SK-N-SH (cell line): Measurements from ENCODE around the gene MYO1D. TPM values are rescaled to one million over a fixed set of nuclear protein-coding genes. Genes with fewer than 3 reads are reported as not detected.

Experiments
- CTCF ChIA-PET: fragments of 300-600, 350-600 bp; formaldehyde crosslinking; extraction: SDS; loops from one replicate; lab custom pipeline; 2021; lab: Yijun Ruan, JAX
- POLR2A ChIA-PET: fragments of 350-600 bp; sonication (Branson Sonifier 250); formaldehyde crosslinking; extraction: SDS; loops from one replicate; lab custom pipeline; 2020; ENCODE audit warnings: antibody characterized with exemption, inconsistent platforms; lab: Yijun Ruan, JAX
- DNase-seq: peaks from one replicate; pipeline ENCODE4 v3.0.0; 2012
- H2AFZ ChIP-seq: fragments of 200-600 bp; sonication (generic); 2 replicates; pipeline ENCODE4 v1.8.1; 2016; ENCODE audit warnings: antibody characterized with exemption, mild to moderate bottlenecking, low read depth
- H3F3A ChIP-seq: fragments of 200-600 bp; sonication (generic); replicated peaks from 2 replicates; pipeline ENCODE3; 2016; ENCODE audit warnings: antibody characterized with exemption, mild to moderate bottlenecking; ENCODE audit not compliant: insufficient read depth
- H3K27ac ChIP-seq, 2 experiments: fragments of 200-500 bp in 1 of 2; fragments of 200-600 bp in 1 of 2; sonication (Bioruptor generic) in 1 of 2; sonication (generic), shearing (Covaris generic) in 1 of 2; 2 replicates each; pipeline versions ENCODE4 v1.5.1 to v1.6.1; 2014 to 2016; ENCODE audit warnings: low read depth in 2 of 2, inconsistent platforms in 1 of 2, low read length in 1 of 2, mild to moderate bottlenecking in 1 of 2, mixed read lengths in 1 of 2
- H3K27me3 ChIP-seq: fragments of 200-600 bp; sonication (generic), shearing (Covaris generic); 2 replicates; pipeline ENCODE4 v1.6.1; 2016; ENCODE audit warnings: mixed run types; ENCODE audit not compliant: insufficient read depth
- H3K36me3 ChIP-seq, 2 experiments: fragments of 200-500 bp in 1 of 2; fragments of 200-600 bp in 1 of 2; sonication (Bioruptor generic) in 1 of 2; sonication (generic) in 1 of 2; replicated peaks in 1 of 2; 2 replicates each; pipeline versions ENCODE3 to v1.5.1; 2014 to 2016; ENCODE audit warnings: low read length in 1 of 2, mild to moderate bottlenecking in 1 of 2; ENCODE audit not compliant: insufficient read depth in 2 of 2, control insufficient read depth in 1 of 2
- H3K4me1 ChIP-seq, 2 experiments: fragments of 200-500 bp in 1 of 2; fragments of 200-600 bp in 1 of 2; sonication (Bioruptor generic) in 1 of 2; sonication (generic), shearing (Covaris generic) in 1 of 2; 2 replicates each; pipeline versions ENCODE4 v1.5.1 to v1.6.1; 2014 to 2016; ENCODE audit warnings: low read depth in 1 of 2, low read length in 1 of 2, mixed run types in 1 of 2; ENCODE audit not compliant: insufficient read depth in 2 of 2, control insufficient read depth in 1 of 2
- H3K4me2 ChIP-seq: fragments of 200-600 bp; sonication (generic), shearing (Covaris generic); 2 replicates; pipeline ENCODE4 v1.6.1; 2017; ENCODE audit warnings: mixed run types
- H3K4me3 ChIP-seq, 2 experiments: fragments of 200-500 bp in 1 of 2; fragments of 200-600 bp in 1 of 2; sonication (Bioruptor generic) in 1 of 2; sonication (generic), shearing (Covaris generic) in 1 of 2; 2 replicates each; pipeline versions ENCODE4 v1.5.1 to v1.8.1; 2014 to 2016; ENCODE audit warnings: low read depth in 2 of 2, inconsistent platforms in 1 of 2, low read length in 1 of 2, mild to moderate bottlenecking in 1 of 2, mixed read lengths in 1 of 2, moderate library complexity in 1 of 2
- H3K79me2 ChIP-seq: fragments of 200-600 bp; sonication (generic); 2 replicates; pipeline ENCODE4 v1.8.1; 2017; ENCODE audit warnings: mild to moderate bottlenecking; ENCODE audit not compliant: insufficient read depth
- H3K9ac ChIP-seq: fragments of 200-600 bp; sonication (generic); 2 replicates; pipeline ENCODE4 v1.6.1; 2017; ENCODE audit warnings: mixed run types
- H3K9me2 ChIP-seq: fragments of 200-600 bp; sonication (generic); 2 replicates; pipeline ENCODE4 v1.6.1; 2017; ENCODE audit warnings: mixed run types
- H3K9me3 ChIP-seq: fragments of 200-600 bp; sonication (generic); 2 replicates; pipeline ENCODE4 v1.6.1; 2017; ENCODE audit warnings: mixed run types, mild to moderate bottlenecking, moderate library complexity
- H4K20me1 ChIP-seq: fragments of 200-600 bp; sonication (generic); 2 replicates; pipeline ENCODE4 v1.6.1; 2017; ENCODE audit warnings: mild to moderate bottlenecking, mixed run types; ENCODE audit not compliant: insufficient read depth
- CHD2 ChIP-seq: fragments of 150-350 bp; IDR thresholded peaks from 2 replicates; pipeline ENCODE4 v1.6.1; 2018; ENCODE audit warnings: low read length; ENCODE audit not compliant: partially characterized antibody
- FOSL2 ChIP-seq: IDR thresholded peaks from 2 replicates; pipeline ENCODE4 v1.4.0; 2012; ENCODE audit warnings: low read depth, mild to moderate bottlenecking, moderate library complexity, borderline replicate concordance
- FOXM1 ChIP-seq: IDR thresholded peaks from 2 replicates; pipeline ENCODE4 v1.4.0; 2012; ENCODE audit warnings: low read depth, mild to moderate bottlenecking
- IRF3 ChIP-seq: fragments of 150-350 bp; IDR thresholded peaks from 2 replicates; pipeline ENCODE4 v1.6.1; 2016; ENCODE audit warnings: mild to moderate bottlenecking, low read depth, low read length
- MAX ChIP-seq: IDR thresholded peaks from 2 replicates; pipeline ENCODE4 v1.4.0; 2012; ENCODE audit warnings: low read depth
- NRF1 ChIP-seq: IDR thresholded peaks from 2 replicates; pipeline ENCODE4 v1.6.1; 2012; ENCODE audit warnings: low read depth, mild to moderate bottlenecking, low read length
- POLR2AphosphoS5 ChIP-seq: IDR thresholded peaks from 2 replicates; pipeline ENCODE4 v1.6.1; 2012; ENCODE audit warnings: low read depth, low read length
- WGBS: methylation state at CpG from one replicate; pipeline ENCODE4 v1.1.6; 2017; ENCODE audit warnings: low lambda C conversion rate; 5-methylcytosine and 5-hydroxymethylcytosine counted together
- polyA plus RNA-seq, 3 experiments: library from polyadenylated mRNA; depleted of rRNA; stranded (reverse); fragments of >200 nt; gene quantifications; 2 replicates each; pipeline ENCODE4 v1.2.3, GENCODE V29; 2012

The MYO1D gene
- polyA plus RNA-seq, 1 of the 3 experiments (the other 2 are of a cell fraction): 20.4 TPM

GRCh38 chr17:32777436-32777835, 99.5 kb downstream of the MYO1D start:
- POLR2A ChIA-PET: no interaction called here
- H3F3A ChIP-seq: no peaks in the 10 kb centered on the region
- H3K4me3 ChIP-seq: no peak overlapping the region
- no peaks in the 10 kb centered on the region; a peak in 1 of 4 replicates for H3K4me1 ChIP-seq
- H3K27me3 ChIP-seq: no peaks in the 10 kb centered on the region
- H3K9me2 ChIP-seq: no peaks in the 10 kb centered on the region
- no peaks in the 10 kb centered on the region for H3K9me3 ChIP-seq
- TF ChIP-seq FOSL2 (0 out of 2 replicates have a peak, but pooled peaks have one; percentile 4), IRF3 (no peak)
- TF ChIP-seq, all 33 proteins: peak for 1
- Histone ChIP-seq H2AFZ (no peak overlapping the region), H3K4me2 (no peak overlapping the region), H3K79me2 (no peaks in the 10 kb centered on the region), H3K36me3 (peaks cover 0 to 4% of the 10 kb centered on the region in 2 experiments), H3K27ac (no peak overlapping the region), H4K20me1 (no peaks in the 10 kb centered on the region), H3K9ac (no peak overlapping the region)
- 97% methylated on average over 14 of the region's 14 CpGs for WGBS
- DNase-seq: no peak
- CTCF ChIA-PET: interaction anchor here (0.8 to 7.9 kb wide), 6 partner anchors 23 to 315 kb away, joined by 4 to 162 read pairs (median 15); partner anchors contain the start of gene MYO1D

GRCh38 chr17:32774695-32775084, 102.2 kb downstream of the MYO1D start:
- no peak for DNase-seq
- no peak for TF ChIP-seq NRF1
- no peak for TF ChIP-seq POLR2AphosphoS5
- TF ChIP-seq CHD2: no peak
- TF ChIP-seq FOXM1: no peak
- Histone ChIP-seq H3K9me3 (no peaks in the 10 kb centered on the region), H3K36me3 (peaks cover 9 to 24% of the 10 kb centered on the region in 2 experiments), H3K27ac (no peak overlapping the region), H3K79me2 (no peaks in the 10 kb centered on the region), H3K4me2 (no peak overlapping the region), H3K4me3 (no peak overlapping the region), H3K9ac (no peak overlapping the region), H3K4me1 (no peaks in the 10 kb centered on the region; a peak in 1 of 4 replicates), H2AFZ (no peak overlapping the region), H3F3A (no peaks in the 10 kb centered on the region), H3K9me2 (no peaks in the 10 kb centered on the region), H3K27me3 (no peaks in the 10 kb centered on the region), H4K20me1 (no peaks in the 10 kb centered on the region)
- ChIA-PET POLR2A (no interaction called here), CTCF (interaction anchor here (0.9 to 5.8 kb wide), 3 partner anchors 8 to 116 kb away, joined by 3 to 43 read pairs (median 19); partner anchors contain the start of gene MYO1D)
- WGBS: 89% methylated on average over 2 of the region's 2 CpGs

- Histone ChIP-seq H4K20me1 (no peaks in the 10 kb centered on the region), H3K9ac (no peak overlapping the region), H3K4me3 (no peak overlapping the region), H3F3A (no peaks in the 10 kb centered on the region), H3K4me2 (no peak overlapping the region), H3K36me3 (peaks cover 9 to 26% of the 10 kb centered on the region in 2 experiments), H3K27me3 (no peaks in the 10 kb centered on the region), H3K27ac (no peak overlapping the region), H2AFZ (no peak overlapping the region), H3K9me3 (no peaks in the 10 kb centered on the region), H3K4me1 (no peaks in the 10 kb centered on the region; a peak in 1 of 4 replicates), H3K9me2 (no peaks in the 10 kb centered on the region), H3K79me2 (no peaks in the 10 kb centered on the region)
- ChIA-PET POLR2A (no interaction called here), CTCF (interaction anchor here (0.6 to 5.8 kb wide), 5 partner anchors 8 to 137 kb away, joined by 3 to 43 read pairs (median 19); partner anchors contain the start of gene MYO1D)
- no peak for TF ChIP-seq MAX
- 95% methylated on average over 6 of the region's 6 CpGs for WGBS
- no peak for DNase-seq
These were observed 102.8 kb downstream of the MYO1D start for GRCh38 chr17:32773856-32774694.
